Endothelial cell (in vitro differentiated cells): ENCODE data around the gene SOBP. TPM values are rescaled to one million over a fixed set of nuclear protein-coding genes. Genes with fewer than 3 reads are reported as not detected.

Experiments used
- DNase-seq: peaks from one replicate; pipeline ENCODE4 v3.0.0; 2021; ENCODE audit warnings: low spot score
- H3K27ac Mint-ChIP-seq: one replicate; pipeline ENCODE4 v1.8.0; 2021; ENCODE audit warnings: mixed read lengths, inconsistent platforms; ENCODE audit not compliant: unreplicated experiment
- H3K27me3 Mint-ChIP-seq: one replicate; pipeline ENCODE4 v1.8.0; 2021; ENCODE audit warnings: mild to moderate bottlenecking, moderate library complexity, mixed read lengths, inconsistent platforms; ENCODE audit not compliant: unreplicated experiment
- H3K36me3 Mint-ChIP-seq: one replicate; pipeline ENCODE4 v1.8.0; 2021; ENCODE audit warnings: mild to moderate bottlenecking, low read depth, mixed read lengths, inconsistent platforms; ENCODE audit not compliant: unreplicated experiment
- H3K4me1 Mint-ChIP-seq: one replicate; pipeline ENCODE4 v1.8.0; 2021; ENCODE audit warnings: mild to moderate bottlenecking, mixed read lengths, inconsistent platforms; ENCODE audit not compliant: unreplicated experiment
- H3K4me3 Mint-ChIP-seq: one replicate; pipeline ENCODE4 v1.8.0; 2021; ENCODE audit warnings: mild to moderate bottlenecking, mixed read lengths, inconsistent platforms; ENCODE audit not compliant: unreplicated experiment
- H3K9me3 Mint-ChIP-seq: one replicate; pipeline ENCODE4 v1.8.0; 2021; ENCODE audit warnings: mixed read lengths, inconsistent platforms; ENCODE audit not compliant: unreplicated experiment
- total RNA-seq: library from RNA; stranded (reverse); fragmentation: NEBNext Ultra II Directional; extraction: Animal tissue kit (Norgen Biotek cat#: 25700); gene quantifications from one replicate; pipeline ENCODE4 v1.2.1, GENCODE V29; 2021; ENCODE audit not compliant: unreplicated experiment
- TF ChIP-seq, protein P1 (sequence below): fragments of 200-600 bp; sonication (generic); IDR thresholded peaks from one replicate; pipeline ENCODE4 v1.5.0; 2021; ENCODE audit warnings: antibody characterized with exemption; ENCODE audit not compliant: unreplicated experiment

The SOBP gene
- total RNA-seq, 1 donor from 2014 or later, result 1.5 TPM

DNA sequence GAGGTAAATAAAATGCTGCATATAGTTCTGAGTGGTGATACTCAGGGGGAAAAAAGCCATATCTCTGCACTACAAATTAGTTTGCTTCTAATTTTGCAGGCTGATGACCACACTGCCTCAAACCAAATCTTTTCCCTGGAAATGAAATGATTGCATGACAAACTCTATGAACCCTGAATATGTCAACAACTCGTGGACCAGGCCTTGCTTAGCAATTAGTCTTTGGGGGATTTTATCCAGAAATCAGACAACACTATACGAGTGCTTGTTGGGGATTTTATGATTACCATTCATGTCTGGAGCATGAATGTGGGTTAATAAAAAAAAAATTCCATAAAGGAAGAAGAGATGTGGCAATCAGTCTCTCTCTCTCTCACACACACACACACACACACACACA lies 42.0 kb downstream of the SOBP start:
- Mint-ChIP-seq H3K4me3 (no peak overlapping the region), H3K9me3 (no peaks in the 10 kb centered on the region), H3K27ac (no peak overlapping the region), H3K4me1 (no peaks in the 10 kb centered on the region), H3K27me3 (no peaks in the 10 kb centered on the region), H3K36me3 (no peaks in the 10 kb centered on the region)
- no peak for DNase-seq
- TF ChIP-seq, protein P1, sequence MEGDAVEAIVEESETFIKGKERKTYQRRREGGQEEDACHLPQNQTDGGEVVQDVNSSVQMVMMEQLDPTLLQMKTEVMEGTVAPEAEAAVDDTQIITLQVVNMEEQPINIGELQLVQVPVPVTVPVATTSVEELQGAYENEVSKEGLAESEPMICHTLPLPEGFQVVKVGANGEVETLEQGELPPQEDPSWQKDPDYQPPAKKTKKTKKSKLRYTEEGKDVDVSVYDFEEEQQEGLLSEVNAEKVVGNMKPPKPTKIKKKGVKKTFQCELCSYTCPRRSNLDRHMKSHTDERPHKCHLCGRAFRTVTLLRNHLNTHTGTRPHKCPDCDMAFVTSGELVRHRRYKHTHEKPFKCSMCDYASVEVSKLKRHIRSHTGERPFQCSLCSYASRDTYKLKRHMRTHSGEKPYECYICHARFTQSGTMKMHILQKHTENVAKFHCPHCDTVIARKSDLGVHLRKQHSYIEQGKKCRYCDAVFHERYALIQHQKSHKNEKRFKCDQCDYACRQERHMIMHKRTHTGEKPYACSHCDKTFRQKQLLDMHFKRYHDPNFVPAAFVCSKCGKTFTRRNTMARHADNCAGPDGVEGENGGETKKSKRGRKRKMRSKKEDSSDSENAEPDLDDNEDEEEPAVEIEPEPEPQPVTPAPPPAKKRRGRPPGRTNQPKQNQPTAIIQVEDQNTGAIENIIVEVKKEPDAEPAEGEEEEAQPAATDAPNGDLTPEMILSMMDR, result no peak

DNA sequence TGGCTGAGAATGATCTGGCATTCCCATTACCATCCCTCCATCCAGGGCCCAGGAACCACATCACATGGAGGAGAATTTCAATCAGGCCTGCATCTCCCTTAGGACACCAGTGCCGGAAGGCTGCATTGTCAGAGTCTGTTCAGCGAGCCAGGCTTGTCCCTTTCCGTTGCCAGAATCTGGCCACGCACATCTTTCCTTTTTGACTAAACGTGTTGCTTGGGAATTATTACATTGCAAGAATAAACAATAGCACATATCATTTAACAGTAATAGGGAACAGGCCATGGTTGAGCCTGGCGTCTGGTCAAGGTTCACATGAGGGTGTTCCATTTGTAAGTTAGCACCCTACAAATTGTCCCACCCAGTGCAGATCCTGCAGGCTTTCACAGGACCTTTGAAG lies 42.8 kb downstream of the SOBP start:
- Mint-ChIP-seq H3K36me3 (no peaks in the 10 kb centered on the region), H3K27ac (no peak overlapping the region), H3K4me1 (no peaks in the 10 kb centered on the region), H3K27me3 (no peaks in the 10 kb centered on the region), H3K9me3 (no peaks in the 10 kb centered on the region), H3K4me3 (no peak overlapping the region)
- no peak for DNase-seq
- TF ChIP-seq, protein P1, result no peak

- H3K4me1 Mint-ChIP-seq, result no peaks in the 10 kb centered on the region
- no peaks in the 10 kb centered on the region for H3K27me3 Mint-ChIP-seq
- no peak overlapping the region for H3K4me3 Mint-ChIP-seq
- H3K36me3 Mint-ChIP-seq, result no peaks in the 10 kb centered on the region
- no peak overlapping the region for H3K27ac Mint-ChIP-seq
- no peak for DNase-seq
- H3K9me3 Mint-ChIP-seq, result no peaks in the 10 kb centered on the region
- TF ChIP-seq, protein P1, result no peak
Measured at GRCh38 chr6:107533415-107534059, 43.6 kb downstream of the SOBP start.

GRCh38 chr6:107534571-107535141 lies 44.7 kb downstream of the SOBP start:
- Mint-ChIP-seq H3K27ac (no peak overlapping the region), H3K36me3 (no peaks in the 10 kb centered on the region), H3K4me1 (no peaks in the 10 kb centered on the region), H3K4me3 (no peak overlapping the region), H3K9me3 (no peaks in the 10 kb centered on the region), H3K27me3 (no peaks in the 10 kb centered on the region)
- DNase-seq, result no peak
- TF ChIP-seq, protein P1, result no peak

DNA sequence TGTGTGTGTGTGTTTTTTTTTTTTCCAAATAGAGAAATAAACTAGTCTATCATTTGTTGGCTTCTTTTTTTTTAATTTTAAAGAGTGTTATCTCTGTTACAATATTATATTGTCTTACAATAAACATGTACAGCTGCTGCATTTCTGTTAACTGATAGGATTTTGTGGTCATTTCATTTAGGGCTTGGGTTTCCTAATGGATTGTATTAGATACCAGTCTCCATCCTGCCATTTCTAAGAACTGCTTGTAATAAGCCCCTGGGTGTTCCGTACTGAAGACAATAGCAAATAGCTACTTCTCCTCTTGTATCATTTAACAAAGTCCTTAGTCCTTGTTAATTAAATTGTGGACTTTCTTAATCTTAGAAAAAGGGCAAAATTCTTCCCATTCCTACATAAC lies 45.7 kb downstream of the SOBP start:
- H3K9me3 Mint-ChIP-seq, result no peaks in the 10 kb centered on the region
- H3K27me3 Mint-ChIP-seq, result no peaks in the 10 kb centered on the region
- no peak overlapping the region for H3K27ac Mint-ChIP-seq
- no peaks in the 10 kb centered on the region for H3K36me3 Mint-ChIP-seq
- no peaks in the 10 kb centered on the region for H3K4me1 Mint-ChIP-seq
- no peak for DNase-seq
- no peak overlapping the region for H3K4me3 Mint-ChIP-seq
- TF ChIP-seq, protein P1, result no peak
